Trophoblast cell (in vitro differentiated cells and primary cell): Measurements from ENCODE around the gene FRMD4A.

Experiments used
- DNase-seq, 2 donors: peaks; one replicate each; pipeline ENCODE4 v3.0.0-alpha.2; 2016
- H2AFZ ChIP-seq: 2 replicates; pipeline ENCODE4 v1.6.1; 2013; ENCODE audit warnings: low read length, moderate library complexity, mild to moderate bottlenecking; ENCODE audit not compliant: insufficient read depth, poor library complexity
- H2AK5ac ChIP-seq: 2 replicates; pipeline ENCODE4 v1.6.1; 2013; ENCODE audit warnings: mild to moderate bottlenecking, low read length
- H2BK120ac ChIP-seq: 2 replicates; pipeline ENCODE4 v1.6.1; 2013; ENCODE audit warnings: low read length, mild to moderate bottlenecking, moderate library complexity; ENCODE audit not compliant: insufficient read depth, poor library complexity
- H2BK12ac ChIP-seq: 2 replicates; pipeline ENCODE4 v1.6.1; 2013; ENCODE audit warnings: mild to moderate bottlenecking, low read length, moderate library complexity
- H2BK5ac ChIP-seq: 2 replicates; pipeline ENCODE4 v1.6.1; 2013; ENCODE audit warnings: low read length, low read depth, moderate library complexity, mild to moderate bottlenecking; ENCODE audit not compliant: poor library complexity
- H3K14ac ChIP-seq: 2 replicates; pipeline ENCODE4 v1.6.1; 2013; ENCODE audit warnings: mild to moderate bottlenecking, low read length
- H3K18ac ChIP-seq: 2 replicates; pipeline ENCODE4 v1.6.1; 2013; ENCODE audit warnings: mild to moderate bottlenecking, low read length
- H3K23ac ChIP-seq: 2 replicates; pipeline ENCODE4 v1.6.1; 2013; ENCODE audit warnings: low read length
- H3K27ac ChIP-seq: 2 replicates; pipeline ENCODE4 v1.5.1; 2013; ENCODE audit warnings: low read depth, mild to moderate bottlenecking, inconsistent platforms, low read length, moderate library complexity
- H3K27me3 ChIP-seq: 2 replicates; pipeline ENCODE4 v1.6.1; 2013; ENCODE audit warnings: inconsistent platforms, mild to moderate bottlenecking, low read length, moderate library complexity; ENCODE audit not compliant: insufficient read depth
- H3K36me3 ChIP-seq, 2 experiments: 1 replicate in 1 of 2; 2 replicates in 1 of 2; pipeline ENCODE4 v1.6.1; 2013; ENCODE audit warnings: low read length in 2 of 2, mild to moderate bottlenecking in 2 of 2, moderate library complexity in 1 of 2; ENCODE audit not compliant: insufficient read depth in 2 of 2, control insufficient read depth in 1 of 2
- H3K4ac ChIP-seq: 2 replicates; pipeline ENCODE4 v1.6.1; 2013; ENCODE audit warnings: low read depth, mild to moderate bottlenecking, low read length, moderate library complexity
- H3K4me1 ChIP-seq, 2 experiments: 1 replicate in 1 of 2; 2 replicates in 1 of 2; pipeline ENCODE4 v1.6.1; 2013; ENCODE audit warnings: low read length in 2 of 2, mild to moderate bottlenecking in 2 of 2, moderate library complexity in 1 of 2; ENCODE audit not compliant: insufficient read depth in 2 of 2, control insufficient read depth in 1 of 2
- H3K4me2 ChIP-seq: 2 replicates; pipeline ENCODE4 v1.6.1; 2013; ENCODE audit warnings: inconsistent platforms, mild to moderate bottlenecking, low read length, moderate library complexity
- H3K4me3 ChIP-seq: 2 replicates; pipeline ENCODE4 v1.5.1; 2013; ENCODE audit warnings: mild to moderate bottlenecking, low read depth, low read length, inconsistent platforms
- H3K79me1 ChIP-seq: one replicate; pipeline ENCODE4 v1.6.1; 2013; ENCODE audit warnings: low read length
- H3K79me2 ChIP-seq: 2 replicates; pipeline ENCODE4 v1.6.1; 2013; ENCODE audit warnings: low read length, mild to moderate bottlenecking; ENCODE audit not compliant: control insufficient read depth, insufficient read depth, poor library complexity
- H3K9ac ChIP-seq: 2 replicates; pipeline ENCODE4 v1.6.1; 2013; ENCODE audit warnings: mild to moderate bottlenecking, low read length
- H3K9me3 ChIP-seq: 2 replicates; pipeline ENCODE4 v1.6.1; 2013; ENCODE audit warnings: low read depth, mild to moderate bottlenecking, control low read depth, inconsistent platforms, low read length; ENCODE audit not compliant: insufficient read depth
- H4K12ac ChIP-seq: 2 replicates; pipeline ENCODE4 v1.6.1; 2013; ENCODE audit warnings: low read depth, mild to moderate bottlenecking, low read length, moderate library complexity
- H4K8ac ChIP-seq: 2 replicates; pipeline ENCODE4 v1.6.1; 2013; ENCODE audit warnings: low read depth, mild to moderate bottlenecking, low read length, moderate library complexity
- H4K91ac ChIP-seq: one replicate; pipeline ENCODE4 v1.6.1; 2013; ENCODE audit warnings: low read depth, mild to moderate bottlenecking, low read length, moderate library complexity
- WGBS: extraction: QIAGEN DNeasy Blood & Tissue Kit; methylation state at CpG from one replicate; pipeline ENCODE4 v1.1.7; 2013; ENCODE audit warnings: missing lambda C conversion rate; ENCODE audit not compliant: insufficient read length, insufficient coverage; ENCODE audit errors: extremely low coverage; 5-methylcytosine and 5-hydroxymethylcytosine counted together

The FRMD4A gene

DNA sequence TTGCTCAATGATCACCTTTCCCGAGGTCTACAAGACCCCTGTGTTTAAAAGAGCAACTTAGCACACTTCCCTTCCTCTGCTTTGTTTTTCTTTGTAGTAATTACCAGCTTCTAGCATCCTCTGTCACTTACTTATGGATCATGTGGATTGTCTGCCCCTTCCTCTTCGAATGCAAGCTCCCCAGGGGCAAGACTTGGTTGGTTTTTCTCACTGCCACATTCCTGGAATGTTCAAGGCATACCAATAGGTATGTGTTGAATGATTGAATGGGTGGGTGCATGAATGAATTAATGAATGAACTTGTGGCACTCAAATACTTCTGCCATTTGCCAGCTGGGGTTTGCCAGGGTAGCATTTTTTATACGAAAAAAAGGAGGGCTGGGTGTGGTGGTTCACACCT lies 450.0 kb downstream of the FRMD4A start:
- H3K4me2 ChIP-seq = no peak overlapping the region
- H2BK12ac ChIP-seq = no peak overlapping the region
- no peaks in the 10 kb centered on the region for H3K79me2 ChIP-seq
- no peak for DNase-seq
- WGBS = no CpG with 5 or more reads among the region's 3 CpGs
- no peak overlapping the region for H2BK5ac ChIP-seq
- no peak overlapping the region for H2BK120ac ChIP-seq
- peaks cover 12 to 22% of the 10 kb centered on the region in 2 experiments for H3K4me1 ChIP-seq
- H2AFZ ChIP-seq = no peak overlapping the region
- no peaks in the 10 kb centered on the region for H3K27me3 ChIP-seq
- no peak overlapping the region for H4K8ac ChIP-seq
- H3K14ac ChIP-seq = no peak overlapping the region
- no peak overlapping the region for H3K18ac ChIP-seq
- no peak overlapping the region for H4K12ac ChIP-seq
- H4K91ac ChIP-seq = no peak overlapping the region
- H3K23ac ChIP-seq = no peak overlapping the region
- no peak overlapping the region for H3K4ac ChIP-seq
- H2AK5ac ChIP-seq = no peak overlapping the region
- no peak overlapping the region for H3K27ac ChIP-seq
- no peak overlapping the region for H3K4me3 ChIP-seq
- H3K9ac ChIP-seq = no peak overlapping the region
- H3K79me1 ChIP-seq = peaks cover 2% of the 10 kb centered on the region
- peaks cover 2% of the 10 kb centered on the region for H3K9me3 ChIP-seq
- no peaks in the 10 kb centered on the region for H3K36me3 ChIP-seq

DNA sequence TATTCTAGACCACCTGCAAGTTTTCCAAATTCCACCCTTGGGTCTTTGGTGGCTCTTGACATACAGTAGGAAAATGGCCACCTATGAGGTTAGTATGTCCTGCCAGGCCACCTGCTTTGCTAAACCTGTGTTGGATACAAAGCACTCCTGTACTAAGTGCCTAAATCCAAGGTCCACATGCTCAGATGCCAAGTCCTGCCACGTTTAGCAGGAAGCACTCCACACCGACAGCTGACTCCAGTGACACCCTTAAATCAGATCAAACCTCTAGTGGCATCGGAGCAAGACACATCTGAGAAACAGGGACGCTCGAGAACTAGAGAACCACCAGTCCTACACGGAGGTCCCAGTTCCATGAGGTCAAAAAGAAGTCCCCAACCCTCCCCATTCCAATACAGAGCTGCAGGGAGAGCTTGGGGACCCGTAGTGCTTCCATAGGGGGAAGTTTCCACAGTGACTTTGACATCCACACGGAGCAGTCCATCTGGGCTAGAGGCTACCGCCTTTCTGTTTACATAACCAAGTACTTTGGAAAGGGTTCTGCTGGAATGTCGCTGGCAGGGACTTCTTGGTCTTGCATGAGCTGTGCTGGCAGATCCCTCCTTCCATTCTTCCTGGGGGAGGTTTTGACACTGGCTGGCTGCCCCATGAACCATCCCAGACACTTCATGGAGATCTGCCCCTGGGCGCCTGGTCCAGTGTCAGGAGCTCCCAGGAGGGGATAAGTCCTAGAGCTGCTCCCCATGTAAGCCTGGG lies 453.4 kb downstream of the FRMD4A start:
- no CpG with 5 or more reads among the region's 11 CpGs for WGBS

DNA sequence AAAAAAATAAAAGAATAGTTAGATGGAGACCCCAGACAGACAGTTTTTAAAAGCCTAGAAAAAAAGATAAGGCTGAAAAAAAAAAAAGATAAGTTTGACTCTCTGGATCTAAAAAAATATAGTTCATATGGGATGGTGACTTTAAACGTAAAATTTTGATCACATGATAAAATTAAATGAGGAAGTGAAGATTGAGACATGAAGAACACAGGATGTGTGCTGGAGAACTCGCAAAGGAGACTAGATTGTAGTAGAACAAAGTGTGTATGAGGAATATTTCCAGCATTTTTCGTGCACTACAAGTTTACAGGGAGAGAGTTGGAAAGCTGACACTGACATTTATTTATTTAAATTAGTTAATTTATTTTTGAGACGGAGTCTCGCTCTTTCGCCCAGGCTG lies 457.5 kb downstream of the FRMD4A start:
- H2BK120ac ChIP-seq = no peak overlapping the region
- H2BK5ac ChIP-seq = no peak overlapping the region
- H4K91ac ChIP-seq = no peak overlapping the region
- WGBS = no CpG with 5 or more reads among the region's 6 CpGs
- H4K8ac ChIP-seq = no peak overlapping the region
- no peak overlapping the region for H3K27ac ChIP-seq
- H2BK12ac ChIP-seq = no peak overlapping the region
- no peak overlapping the region for H3K4ac ChIP-seq
- no peak overlapping the region for H3K23ac ChIP-seq
- DNase-seq = no peak
- no peak overlapping the region for H2AFZ ChIP-seq
- no peak overlapping the region for H4K12ac ChIP-seq
- peaks cover 11 to 17% of the 10 kb centered on the region in 2 experiments for H3K4me1 ChIP-seq
- H3K27me3 ChIP-seq = no peaks in the 10 kb centered on the region
- no peak overlapping the region for H3K9ac ChIP-seq
- no peak overlapping the region for H2AK5ac ChIP-seq
- no peak overlapping the region for H3K18ac ChIP-seq
- H3K36me3 ChIP-seq = no peaks in the 10 kb centered on the region
- peaks cover 2% of the 10 kb centered on the region for H3K79me2 ChIP-seq
- H3K4me2 ChIP-seq = no peak overlapping the region
- no peak overlapping the region for H3K4me3 ChIP-seq
- H3K9me3 ChIP-seq = no peaks in the 10 kb centered on the region
- no peak overlapping the region for H3K14ac ChIP-seq
- peaks cover 5% of the 10 kb centered on the region for H3K79me1 ChIP-seq

More for the DNA sequence above, 453.4 kb downstream of the FRMD4A start:
- peaks cover 8 to 15% of the 10 kb centered on the region in 2 experiments for H3K4me1 ChIP-seq
- H2AK5ac ChIP-seq = no peak overlapping the region
- H3K79me1 ChIP-seq = peaks cover under 1% of the 10 kb centered on the region
- no peak overlapping the region for H3K9ac ChIP-seq
- no peak overlapping the region for H2BK12ac ChIP-seq
- H3K36me3 ChIP-seq = no peaks in the 10 kb centered on the region
- no peak overlapping the region for H4K12ac ChIP-seq
- no peaks in the 10 kb centered on the region for H3K9me3 ChIP-seq
- H3K4ac ChIP-seq = no peak overlapping the region
- no peaks in the 10 kb centered on the region for H3K79me2 ChIP-seq
- H2BK120ac ChIP-seq = no peak overlapping the region
- no peaks in the 10 kb centered on the region for H3K27me3 ChIP-seq
- no peak overlapping the region for H3K23ac ChIP-seq
- no peak overlapping the region for H2AFZ ChIP-seq
- H4K8ac ChIP-seq = peak overlapping the region; percentile 35
- H3K18ac ChIP-seq = no peak overlapping the region
- H2BK5ac ChIP-seq = no peak overlapping the region
- H3K4me2 ChIP-seq = no peak overlapping the region
- H3K14ac ChIP-seq = no peak overlapping the region
- no peak overlapping the region for H4K91ac ChIP-seq
- no peak overlapping the region for H3K4me3 ChIP-seq
- no peak overlapping the region for H3K27ac ChIP-seq
- DNase-seq = no peak

DNA sequence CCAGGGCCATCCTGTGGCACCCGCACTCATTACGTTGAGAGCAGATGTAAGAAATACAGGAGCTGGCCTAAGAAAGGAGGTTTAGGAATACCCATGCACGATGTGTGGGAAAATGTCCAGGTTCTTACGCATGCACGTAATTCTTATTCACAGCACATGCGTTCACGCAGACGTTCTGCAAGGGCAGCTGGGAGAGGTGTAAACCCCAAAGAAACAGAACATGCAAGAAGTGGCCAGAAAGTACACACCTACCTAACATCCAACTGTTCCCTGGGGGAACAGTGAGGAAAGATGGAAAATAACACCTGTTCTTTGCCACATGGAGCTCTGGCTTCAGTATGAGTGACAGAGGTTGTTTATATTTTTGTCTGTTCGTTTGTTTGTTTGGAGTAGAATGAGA lies 458.3 kb downstream of the FRMD4A start:
- Histone ChIP-seq H3K36me3 (no peaks in the 10 kb centered on the region), H3K79me2 (peaks cover 2% of the 10 kb centered on the region), H2BK120ac (no peak overlapping the region), H4K91ac (no peak overlapping the region), H3K4ac (no peak overlapping the region), H3K14ac (no peak overlapping the region), H4K8ac (no peak overlapping the region), H3K27ac (no peak overlapping the region), H3K9me3 (no peaks in the 10 kb centered on the region), H3K9ac (no peak overlapping the region), H2BK5ac (no peak overlapping the region), H3K27me3 (no peaks in the 10 kb centered on the region), H3K18ac (no peak overlapping the region), H3K23ac (no peak overlapping the region), H3K79me1 (peaks cover 5% of the 10 kb centered on the region), H2BK12ac (no peak overlapping the region), H3K4me3 (no peak overlapping the region), H2AK5ac (no peak overlapping the region), H4K12ac (no peak overlapping the region), H2AFZ (no peak overlapping the region), H3K4me2 (no peak overlapping the region), H3K4me1 (peaks cover 11 to 13% of the 10 kb centered on the region in 2 experiments)
- WGBS = no CpG with 5 or more reads among the region's 9 CpGs
- no peak for DNase-seq
